ENCODE results near the gene SLC9A5.
A peak's percentile ranks its signal among the peaks of the same experiment; 100 is the strongest.

SLC9A5 gene

DNA sequence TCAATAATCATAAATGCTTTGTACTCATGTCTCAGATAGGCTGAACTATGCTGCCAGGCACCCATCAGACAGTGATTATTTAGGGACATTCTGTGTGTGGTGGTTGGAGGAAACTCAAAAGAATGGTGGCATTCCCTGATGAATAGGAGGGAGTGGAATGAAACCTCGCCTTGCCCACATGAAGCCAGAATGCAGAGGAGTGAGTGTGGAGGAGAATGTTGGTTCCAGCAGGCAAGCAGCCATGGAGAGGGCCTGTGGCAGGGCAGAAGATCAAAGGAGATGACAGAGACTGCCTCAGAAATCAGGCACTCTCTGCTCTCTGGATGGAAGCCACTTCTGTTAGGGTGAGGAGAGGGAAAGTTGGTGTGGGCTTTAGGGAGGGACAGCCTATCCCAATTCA lies 55.2 kb downstream of the SLC9A5 start:
- no peaks in the 10 kb centered on the region for H4K20me1 ChIP-seq (ENCODE audit: insufficient read depth, low read length)
- no peak overlapping the region for H3K4me3 ChIP-seq (ENCODE audit: low read length)
- TF ChIP-seq, protein P1, sequence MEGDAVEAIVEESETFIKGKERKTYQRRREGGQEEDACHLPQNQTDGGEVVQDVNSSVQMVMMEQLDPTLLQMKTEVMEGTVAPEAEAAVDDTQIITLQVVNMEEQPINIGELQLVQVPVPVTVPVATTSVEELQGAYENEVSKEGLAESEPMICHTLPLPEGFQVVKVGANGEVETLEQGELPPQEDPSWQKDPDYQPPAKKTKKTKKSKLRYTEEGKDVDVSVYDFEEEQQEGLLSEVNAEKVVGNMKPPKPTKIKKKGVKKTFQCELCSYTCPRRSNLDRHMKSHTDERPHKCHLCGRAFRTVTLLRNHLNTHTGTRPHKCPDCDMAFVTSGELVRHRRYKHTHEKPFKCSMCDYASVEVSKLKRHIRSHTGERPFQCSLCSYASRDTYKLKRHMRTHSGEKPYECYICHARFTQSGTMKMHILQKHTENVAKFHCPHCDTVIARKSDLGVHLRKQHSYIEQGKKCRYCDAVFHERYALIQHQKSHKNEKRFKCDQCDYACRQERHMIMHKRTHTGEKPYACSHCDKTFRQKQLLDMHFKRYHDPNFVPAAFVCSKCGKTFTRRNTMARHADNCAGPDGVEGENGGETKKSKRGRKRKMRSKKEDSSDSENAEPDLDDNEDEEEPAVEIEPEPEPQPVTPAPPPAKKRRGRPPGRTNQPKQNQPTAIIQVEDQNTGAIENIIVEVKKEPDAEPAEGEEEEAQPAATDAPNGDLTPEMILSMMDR (IDR thresholded peaks at IDR 0.05; ENCODE audit: low read depth, low read length) = no peak
- no peak for TF ChIP-seq EZH2phosphoT487 (IDR thresholded peaks at IDR 0.05; ENCODE audit: low read depth)
- no peak overlapping the region for H3K4me2 ChIP-seq (ENCODE audit: low read length)
- no peak overlapping the region for H3K27ac ChIP-seq (ENCODE audit: low read length)
- no peaks in the 10 kb centered on the region for H3K9me3 ChIP-seq (ENCODE audit: insufficient read depth, low read length)
- H3K27me3 ChIP-seq (ENCODE audit: low read depth, low read length) = no peaks in the 10 kb centered on the region
- no peaks in the 10 kb centered on the region for H3K36me3 ChIP-seq (replicated peaks; ENCODE audit: low read depth, low read length)
- H3K4me1 ChIP-seq (ENCODE audit: low read length) = peaks cover 13% of the 10 kb centered on the region
- no peak overlapping the region for H3K9ac ChIP-seq (ENCODE audit: low read length)
- H3K79me2 ChIP-seq (ENCODE audit: low read length) = no peaks in the 10 kb centered on the region
- no peak overlapping the region for H2AFZ ChIP-seq (ENCODE audit: low read depth, low read length)

DNA sequence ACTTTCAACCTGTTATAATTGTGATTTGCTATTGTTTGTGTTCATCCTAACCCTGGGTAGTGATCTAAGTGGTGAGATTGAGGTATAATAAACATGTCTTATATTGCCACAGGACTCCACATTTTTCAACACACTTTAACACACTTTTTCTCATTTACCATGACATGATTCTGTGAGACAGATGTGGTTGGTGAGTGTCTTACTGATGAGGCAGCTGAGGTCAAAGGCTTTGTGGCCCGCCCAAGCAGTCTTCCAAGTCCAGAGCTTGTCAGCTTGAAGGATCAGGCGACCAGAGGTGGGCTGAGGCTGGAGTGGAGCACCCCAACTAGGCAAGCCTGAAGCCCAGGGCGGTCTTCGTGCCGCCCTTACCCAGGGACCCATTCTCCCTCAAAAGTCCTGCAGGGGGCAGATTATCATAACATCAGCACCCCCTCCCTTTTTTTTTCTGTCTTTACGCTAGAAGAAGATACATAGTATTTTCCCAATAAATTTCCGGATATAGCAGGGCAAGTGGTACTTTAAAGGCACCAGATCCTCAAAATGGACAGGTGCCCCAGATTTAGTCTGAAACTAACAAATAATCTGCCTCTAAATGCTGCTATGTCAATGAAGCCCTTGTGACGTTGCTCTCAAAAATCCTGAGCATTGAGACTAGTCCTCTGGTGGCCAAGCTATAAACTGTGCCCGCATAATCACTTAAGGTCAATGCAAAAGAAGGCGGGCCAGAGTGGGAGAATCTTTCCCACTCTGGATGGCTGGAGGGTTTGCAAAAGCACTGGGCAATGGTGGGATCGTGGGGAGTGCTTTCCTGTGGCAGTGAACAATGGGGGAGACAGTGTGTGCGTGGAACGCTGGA lies 56.7 kb downstream of the SLC9A5 start:
- H3K27me3 ChIP-seq (ENCODE audit: low read depth, low read length) = no peaks in the 10 kb centered on the region
- no peak for TF ChIP-seq EZH2phosphoT487 (IDR thresholded peaks at IDR 0.05; ENCODE audit: low read depth)
- TF ChIP-seq, protein P1 (IDR thresholded peaks at IDR 0.05; ENCODE audit: low read depth, low read length) = peak; percentile 28
- no peak overlapping the region for H2AFZ ChIP-seq (ENCODE audit: low read depth, low read length)
- peaks cover 19% of the 10 kb centered on the region for H3K4me1 ChIP-seq (ENCODE audit: low read length)
- H3K9me3 ChIP-seq (ENCODE audit: insufficient read depth, low read length) = no peaks in the 10 kb centered on the region
- no peak overlapping the region for H3K27ac ChIP-seq (ENCODE audit: low read length)
- no peak overlapping the region for H3K4me3 ChIP-seq (ENCODE audit: low read length)
- H4K20me1 ChIP-seq (ENCODE audit: insufficient read depth, low read length) = no peaks in the 10 kb centered on the region
- no peaks in the 10 kb centered on the region for H3K79me2 ChIP-seq (ENCODE audit: low read length)
- no peak overlapping the region for H3K9ac ChIP-seq (ENCODE audit: low read length)
- H3K4me2 ChIP-seq (ENCODE audit: low read length) = no peak overlapping the region
- no peaks in the 10 kb centered on the region for H3K36me3 ChIP-seq (replicated peaks; ENCODE audit: low read depth, low read length)

DNA sequence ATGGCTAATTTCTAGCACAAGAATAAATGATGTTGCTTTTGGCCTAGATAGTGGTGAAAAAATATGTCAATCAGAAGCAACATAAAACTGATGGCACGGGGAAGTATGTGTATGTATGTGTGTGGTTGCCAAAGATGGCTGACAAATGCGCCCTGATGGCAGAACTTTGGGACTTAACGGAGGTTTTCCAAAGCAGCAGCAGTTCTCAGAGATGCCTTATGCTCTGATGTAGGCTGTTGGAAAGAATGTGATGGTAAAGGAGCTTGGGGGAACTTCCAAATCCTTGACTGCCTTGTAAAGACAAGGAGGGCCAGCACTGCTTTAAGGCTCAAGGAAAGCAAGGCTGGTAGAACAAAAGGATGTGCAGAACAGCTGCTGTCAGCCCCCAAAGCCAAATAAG lies 61.8 kb downstream of the SLC9A5 start:
- H3K9me3 ChIP-seq (ENCODE audit: insufficient read depth, low read length) = no peaks in the 10 kb centered on the region
- TF ChIP-seq, protein P1 (IDR thresholded peaks at IDR 0.05; ENCODE audit: low read depth, low read length) = no peak
- TF ChIP-seq EZH2phosphoT487 (IDR thresholded peaks at IDR 0.05; ENCODE audit: low read depth) = no peak
- H3K4me2 ChIP-seq (ENCODE audit: low read length) = no peak overlapping the region
- H3K9ac ChIP-seq (ENCODE audit: low read length) = no peak overlapping the region
- no peak overlapping the region for H2AFZ ChIP-seq (ENCODE audit: low read depth, low read length)
- peaks cover 44% of the 10 kb centered on the region for H3K4me1 ChIP-seq (ENCODE audit: low read length)
- H3K4me3 ChIP-seq (ENCODE audit: low read length) = no peak overlapping the region
- no peak overlapping the region for H3K27ac ChIP-seq (ENCODE audit: low read length)
- H3K36me3 ChIP-seq (replicated peaks; ENCODE audit: low read depth, low read length) = no peaks in the 10 kb centered on the region
- 0 out of 2 replicates have a peak, but pooled peaks cover 3% of the 10 kb centered on the region for H3K79me2 ChIP-seq (ENCODE audit: low read length)
- no peaks in the 10 kb centered on the region for H3K27me3 ChIP-seq (ENCODE audit: low read depth, low read length)
- no peaks in the 10 kb centered on the region for H4K20me1 ChIP-seq (ENCODE audit: insufficient read depth, low read length)

DNA sequence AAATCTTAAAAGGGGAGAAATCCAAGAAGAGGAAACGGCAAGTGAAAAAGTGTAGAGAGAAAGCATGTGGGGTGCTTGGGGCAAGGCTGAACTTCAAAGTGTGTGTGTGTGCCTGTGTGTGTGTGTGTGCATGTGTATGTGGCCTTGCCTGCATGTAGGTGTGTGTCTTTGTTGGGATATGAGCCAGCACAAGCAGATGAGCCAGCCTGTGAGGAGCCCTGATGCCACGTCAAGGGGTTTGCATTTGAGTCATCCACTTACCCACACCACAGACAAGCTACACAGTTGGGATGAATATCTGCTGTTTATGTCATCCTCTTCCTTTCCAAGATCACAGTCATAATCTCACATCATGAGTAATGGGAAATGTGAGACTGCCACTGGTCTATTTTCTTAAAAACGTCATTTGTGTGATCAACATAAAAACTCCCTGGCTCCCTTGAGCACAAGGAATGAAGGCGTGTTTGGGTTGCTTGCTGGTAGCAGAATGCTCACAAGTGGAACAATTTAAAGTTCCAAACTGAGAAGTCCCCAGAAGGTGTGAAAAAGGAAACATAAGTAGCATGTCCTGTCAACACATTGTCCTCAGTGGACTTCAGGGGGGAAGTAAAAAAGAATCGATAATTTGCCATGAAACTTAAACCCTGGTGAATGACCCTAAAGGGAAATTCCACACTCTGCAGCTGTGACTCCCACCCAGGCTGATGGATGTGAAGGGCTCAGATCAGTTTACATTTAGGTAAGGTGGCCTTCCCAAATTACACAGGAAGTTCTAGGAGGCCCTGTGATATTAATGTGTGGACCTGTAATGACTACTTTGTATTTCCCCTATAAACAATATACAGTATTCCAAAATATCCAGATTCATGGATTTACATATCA lies 63.1 kb downstream of the SLC9A5 start:
- no peaks in the 10 kb centered on the region for H3K9me3 ChIP-seq (ENCODE audit: insufficient read depth, low read length)
- no peaks in the 10 kb centered on the region for H3K27me3 ChIP-seq (ENCODE audit: low read depth, low read length)
- no peak overlapping the region for H2AFZ ChIP-seq (ENCODE audit: low read depth, low read length)
- no peaks in the 10 kb centered on the region for H3K36me3 ChIP-seq (replicated peaks; ENCODE audit: low read depth, low read length)
- peak overlapping the region; percentile 27; the same call in 1 of the 2 replicates for H3K9ac ChIP-seq (ENCODE audit: low read length)
- no peaks in the 10 kb centered on the region for H4K20me1 ChIP-seq (ENCODE audit: insufficient read depth, low read length)
- H3K4me3 ChIP-seq (ENCODE audit: low read length) = peak overlapping the region; percentile 21; the same call in 1 of the 2 replicates
- peak overlapping the region; percentile 63 for H3K4me2 ChIP-seq (ENCODE audit: low read length)
- H3K27ac ChIP-seq (ENCODE audit: low read length) = peak overlapping the region; percentile 67
- H3K79me2 ChIP-seq (ENCODE audit: low read length) = 0 out of 2 replicates have a peak, but pooled peaks cover 3% of the 10 kb centered on the region
- no peak for TF ChIP-seq EZH2phosphoT487 (IDR thresholded peaks at IDR 0.05; ENCODE audit: low read depth)
- TF ChIP-seq, protein P1 (IDR thresholded peaks at IDR 0.05; ENCODE audit: low read depth, low read length) = no peak
- H3K4me1 ChIP-seq (ENCODE audit: low read length) = peaks cover 44% of the 10 kb centered on the region
